Calu3 (cell line): Measurements from ENCODE around the gene GCAT. TPM values are rescaled to one million over a fixed set of nuclear protein-coding genes. Genes with fewer than 3 reads are reported as not detected.
A peak's percentile ranks its signal among the peaks of the same experiment; 100 is the strongest.

Experiments used
- Bru-seq: library from RNA; stranded (reverse); fragments of 400-500 nt; gene quantifications from one replicate; lab custom pipeline; 2021; lab: Mats Ljungman, UMichigan
- BruChase-seq, 2 experiments: library from RNA; stranded (reverse); fragments of 400-500 nt; gene quantifications; one replicate each; lab custom pipeline; 2021; lab: Mats Ljungman, UMichigan
- BruUV-seq: library from RNA; stranded (reverse); fragments of 400-500 nt; replicated peaks from 2 replicates; lab custom pipeline; 2021; lab: Mats Ljungman, UMichigan
- CTCF ChIA-PET: fragments of 300-600 bp; sonication (Branson Sonifier 250); formaldehyde crosslinking; loops from one replicate; lab custom pipeline; 2022; ENCODE audit warnings: antibody characterized with exemption; lab: Charles Lee
- DNase-seq: peaks from one replicate; pipeline ENCODE4 v3.0.0; 2022
- H3K27ac Mint-ChIP-seq: one replicate; pipeline ENCODE4 v1.8.0; 2022; ENCODE audit warnings: mixed read lengths; ENCODE audit not compliant: unreplicated experiment
- H3K27me3 Mint-ChIP-seq: one replicate; pipeline ENCODE4 v1.8.0; 2022; ENCODE audit warnings: mixed read lengths; ENCODE audit not compliant: unreplicated experiment
- H3K36me3 Mint-ChIP-seq: one replicate; pipeline ENCODE4 v1.8.0; 2022; ENCODE audit warnings: mild to moderate bottlenecking, moderate library complexity, mixed read lengths; ENCODE audit not compliant: insufficient read depth, unreplicated experiment
- H3K4me1 Mint-ChIP-seq: one replicate; pipeline ENCODE4 v1.8.0; 2022; ENCODE audit warnings: mild to moderate bottlenecking, low read depth, mixed read lengths; ENCODE audit not compliant: unreplicated experiment
- H3K4me3 Mint-ChIP-seq: one replicate; pipeline ENCODE4 v1.8.0; 2022; ENCODE audit warnings: mild to moderate bottlenecking, low read depth, moderate library complexity, mixed read lengths; ENCODE audit not compliant: unreplicated experiment
- H3K9me3 Mint-ChIP-seq: one replicate; pipeline ENCODE4 v1.8.0; 2022; ENCODE audit warnings: low read depth, mixed read lengths; ENCODE audit not compliant: unreplicated experiment
- CTCF ChIP-seq: fragments of 200-600 bp; IDR thresholded peaks from one replicate; pipeline ENCODE4 v1.8.0; 2022; ENCODE audit warnings: antibody characterized with exemption; ENCODE audit not compliant: unreplicated experiment
- intact Hi-C: fragments of 100-400 bp; cut with micrococcal nuclease; formaldehyde crosslinking; loops from one replicate; pipeline ENCODE4 v1.10.0; 2022; ENCODE audit not compliant: unreplicated experiment
- long read RNA-seq: library from polyadenylated mRNA; stranded (forward); transcript quantifications from one replicate; pipeline ENCODE4 v2.0.0, GENCODE V29; 2022
- total RNA-seq: library from RNA; stranded (reverse); gene quantifications from 2 replicates; pipeline ENCODE4 v1.2.3, GENCODE V29; 2022

GCAT gene
- 22.7 and 29.9 TPM in 2 replicates for total RNA-seq
- percentile 51 among the genes with signal in this experiment for Bru-seq, nascent RNA
- percentile 48 among the genes with signal in this experiment for BruChase-seq, experiment 1, labeled RNA remaining after a 6-hour chase
- percentile 44 among the genes with signal in this experiment for BruChase-seq, experiment 2, labeled RNA remaining after a 2-hour chase
- long read RNA-seq, transcript GCAT-201 (9 exons, 1,497 nt) = major isoform, 47 of 75 reads
- long read RNA-seq, partial matches to known transcripts = 9 of 75 reads
- long read RNA-seq, other reads (novel, unspliced or antisense) = 18 of 75 reads

- intact Hi-C loops = no loop called here
- no peaks in the 10 kb centered on the region for H3K9me3 Mint-ChIP-seq
- TF ChIP-seq CTCF = no peak
- peaks cover 16% of the 10 kb centered on the region for H3K27me3 Mint-ChIP-seq
- peak within 1 kb of the TSS; percentile 90 for H3K4me3 Mint-ChIP-seq
- H3K4me1 Mint-ChIP-seq = peaks cover 16% of the 10 kb centered on the region
- DNase-seq = peak; percentile 95
- peaks cover 55% of the 10 kb centered on the region for H3K36me3 Mint-ChIP-seq
- CTCF ChIA-PET = interaction anchor here (0.7 to 1.1 kb wide), 12 partner anchors 10 to 429 kb away, joined by 3 to 26 read pairs (median 5); partner anchors contain the start of genes ANKRD54, GGA1 and NOL12
- H3K27ac Mint-ChIP-seq = peak within 1 kb of the TSS; percentile 64
- BruUV-seq = no TSS peak
Measured at GRCh38 chr22:37807410-37808293, at the start of gene GCAT. TSS of gene GCAT (plus strand) at chr22:37807934. CDS start at chr22:37807968, 34 bp downstream.

DNA sequence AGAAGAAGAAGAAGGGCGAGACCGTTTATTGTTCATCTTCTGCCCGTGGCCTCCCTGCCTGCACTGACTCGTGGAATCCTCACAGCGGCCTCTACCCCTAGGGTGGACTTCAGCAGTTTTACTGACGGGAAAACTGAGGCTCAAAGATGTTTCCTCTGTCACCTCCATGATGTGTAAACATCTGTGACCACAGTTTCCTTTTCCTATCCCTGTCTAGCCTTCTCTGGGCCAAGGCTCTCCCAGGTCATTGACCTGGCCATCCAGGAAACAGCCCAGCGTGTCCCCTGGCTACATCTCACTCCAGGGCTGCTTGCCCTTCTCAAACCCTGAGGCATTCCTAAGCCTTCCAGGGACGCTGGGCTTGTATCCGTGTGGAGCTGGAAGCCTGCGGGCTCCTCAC lies 49.0 kb upstream of the GCAT start:
- DNase-seq = no peak
- Mint-ChIP-seq H3K36me3 (peaks cover 69% of the 10 kb centered on the region), H3K27ac (no peak overlapping the region), H3K4me1 (peaks cover 2% of the 10 kb centered on the region), H3K4me3 (no peak overlapping the region), H3K9me3 (no peaks in the 10 kb centered on the region), H3K27me3 (no peaks in the 10 kb centered on the region)
- TF ChIP-seq CTCF = no peak
- CTCF ChIA-PET = no interaction called here
- intact Hi-C loops = no loop called here
- BruUV-seq = no TSS peak

- BruUV-seq = no TSS peak
- intact Hi-C loops = no loop called here
- H3K27ac Mint-ChIP-seq = no peak overlapping the region
- no peaks in the 10 kb centered on the region for H3K9me3 Mint-ChIP-seq
- DNase-seq = no peak
- CTCF ChIA-PET = interaction anchor here (0.5 kb wide), 1 partner anchor 151 kb away, joined by 4 read pairs; the partner anchor contains the start of gene GGA1
- no peaks in the 10 kb centered on the region for H3K27me3 Mint-ChIP-seq
- H3K36me3 Mint-ChIP-seq = peaks cover 69% of the 10 kb centered on the region
- no peak for TF ChIP-seq CTCF
- no peaks in the 10 kb centered on the region for H3K4me1 Mint-ChIP-seq
- H3K4me3 Mint-ChIP-seq = no peak overlapping the region
Measured at GRCh38 chr22:37759281-37759680, 48.5 kb upstream of the GCAT start.

GRCh38 chr22:37760152-37760551 lies 47.6 kb upstream of the GCAT start:
- no peaks in the 10 kb centered on the region for H3K9me3 Mint-ChIP-seq
- BruUV-seq = TSS peak; percentile 21
- no peak for DNase-seq
- no peaks in the 10 kb centered on the region for H3K4me1 Mint-ChIP-seq
- no peak for TF ChIP-seq CTCF
- no peaks in the 10 kb centered on the region for H3K27me3 Mint-ChIP-seq
- H3K27ac Mint-ChIP-seq = no peak overlapping the region
- CTCF ChIA-PET = interaction anchor here (0.5 kb wide), 1 partner anchor 152 kb away, joined by 4 read pairs; the partner anchor contains the start of gene GGA1
- H3K4me3 Mint-ChIP-seq = no peak overlapping the region
- intact Hi-C loops = no loop called here
- peaks cover 69% of the 10 kb centered on the region for H3K36me3 Mint-ChIP-seq
